Esophagus squamous epithelium (tissue), 5 donors: Measurements from ENCODE around the gene TNNI2. TPM values are rescaled to one million over a fixed set of nuclear protein-coding genes. Genes with fewer than 3 reads are reported as not detected.
A peak's percentile ranks its signal among the peaks of the same experiment; 100 is the strongest.

Experiments
- DNase-seq: peaks from one replicate; lab custom pipeline; 2025; lab: John Stamatoyannopoulos, UW
- H3K27ac ChIP-seq, 4 donors: fragments of 200-600 bp; sonication (generic); one replicate each; pipeline ENCODE4 v1.5.1; 2016 to 2019; ENCODE audit warnings: mild to moderate bottlenecking in 1 of 4
- H3K27me3 ChIP-seq, 4 donors: fragments of 200-600 bp; sonication (generic); 1 replicate in 3 of 4; 2 replicates in 1 of 4; pipeline versions ENCODE4 v1.5.1 to v1.6.0; 2017 to 2021; ENCODE audit warnings: antibody characterized with exemption in 1 of 4
- H3K36me3 ChIP-seq, 3 donors: fragments of 200-600 bp; sonication (generic); one replicate each; pipeline ENCODE4 v1.5.1; 2016 to 2019
- H3K4me1 ChIP-seq, 3 donors: fragments of 200-600 bp; sonication (generic); one replicate each; pipeline ENCODE4 v1.5.1; 2017 to 2019
- H3K4me3 ChIP-seq, 4 donors: fragments of 200-600 bp; sonication (generic); 1 replicate in 3 of 4; 2 replicates in 1 of 4; pipeline ENCODE4 v1.5.1; 2016 to 2019; ENCODE audit warnings: mild to moderate bottlenecking in 2 of 4, moderate library complexity in 1 of 4
- H3K9me3 ChIP-seq, 3 donors: fragments of 200-600 bp; sonication (generic); one replicate each; pipeline ENCODE4 v1.5.1; 2016 to 2019
- POLR2A ChIP-seq, 4 donors: fragments of 450-650 bp; IDR thresholded peaks; one replicate each; pipeline ENCODE4 v1.6.1; 2017; ENCODE audit warnings: antibody characterized with exemption in 4 of 4, mild to moderate bottlenecking in 4 of 4, moderate library complexity in 3 of 4
- WGBS, 2 donors: methylation state at CpG; one replicate each; pipeline ENCODE4 v1.1.5; 2018; 5-methylcytosine and 5-hydroxymethylcytosine counted together
- intact Hi-C: fragments of 100-400 bp; cut with DNase I; formaldehyde crosslinking; loops from one replicate; pipeline ENCODE4 v1.15.0; 2022
- total RNA-seq, 4 donors: library from RNA; depleted of rRNA; stranded (reverse); fragments of >200 nt; gene quantifications; one replicate each; pipeline ENCODE4 v1.1.0, GENCODE V29; 2016
- TF ChIP-seq, protein P1 (sequence below), 6 experiments: fragments of 450-650 bp in 4 of 6; fragments of 200-600 bp in 2 of 6; sonication (generic) in 2 of 6; IDR thresholded peaks; one replicate each; pipeline ENCODE4 v1.5.1; 2016 to 2019; ENCODE audit warnings: antibody characterized with exemption in 6 of 6, mild to moderate bottlenecking in 4 of 6, moderate library complexity in 4 of 6
- donor health status: DM: yes; HTN: yes; CAD: no.

Gene TNNI2
- total RNA-seq, 4 donors from 2014 or later, result 14.7 to 23.8 (median 15.0) TPM; not detected in 1

DNA sequence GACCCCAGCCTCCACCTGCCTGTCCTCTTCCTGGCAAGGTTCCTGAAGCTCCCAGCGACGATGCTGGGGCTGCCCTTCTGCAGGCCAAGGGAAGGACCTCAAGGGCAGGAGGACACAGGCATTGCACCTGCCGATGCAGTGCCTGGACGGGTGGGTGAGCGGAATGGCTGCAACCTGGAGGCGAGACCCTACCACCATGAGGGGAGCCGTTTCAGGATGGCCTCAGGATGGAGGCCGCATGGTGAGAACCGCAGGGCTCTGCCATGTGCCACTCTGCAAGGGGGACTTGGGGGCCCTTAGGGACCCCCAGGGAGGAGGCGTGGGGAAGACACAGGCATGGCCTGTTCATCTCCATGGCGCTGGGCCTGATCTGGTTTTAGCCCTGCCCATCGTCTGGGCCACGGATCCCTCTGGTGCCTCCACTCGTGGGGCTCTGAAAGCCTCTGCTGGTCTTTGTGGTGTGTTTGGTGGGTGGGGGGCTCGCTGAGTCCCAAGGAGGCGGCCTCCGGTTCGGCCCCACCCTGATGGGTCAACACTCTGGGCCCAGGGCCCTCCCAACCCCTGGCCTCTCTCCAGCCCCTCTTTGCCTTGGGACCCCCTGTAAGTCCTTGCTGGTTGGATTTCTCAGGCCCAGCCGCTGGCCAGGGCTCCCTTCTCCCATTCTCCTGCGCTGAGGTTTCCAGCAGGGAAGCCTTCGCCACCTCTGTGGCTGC, 12.8 kb downstream of the TNNI2 start:
- 85 to 94% methylated on average over 2 to 4 of the region's 21 CpGs for WGBS, 2 donors
- no peak for TF ChIP-seq POLR2A (IDR thresholded peaks at IDR 0.05)
- TF ChIP-seq, protein P1, sequence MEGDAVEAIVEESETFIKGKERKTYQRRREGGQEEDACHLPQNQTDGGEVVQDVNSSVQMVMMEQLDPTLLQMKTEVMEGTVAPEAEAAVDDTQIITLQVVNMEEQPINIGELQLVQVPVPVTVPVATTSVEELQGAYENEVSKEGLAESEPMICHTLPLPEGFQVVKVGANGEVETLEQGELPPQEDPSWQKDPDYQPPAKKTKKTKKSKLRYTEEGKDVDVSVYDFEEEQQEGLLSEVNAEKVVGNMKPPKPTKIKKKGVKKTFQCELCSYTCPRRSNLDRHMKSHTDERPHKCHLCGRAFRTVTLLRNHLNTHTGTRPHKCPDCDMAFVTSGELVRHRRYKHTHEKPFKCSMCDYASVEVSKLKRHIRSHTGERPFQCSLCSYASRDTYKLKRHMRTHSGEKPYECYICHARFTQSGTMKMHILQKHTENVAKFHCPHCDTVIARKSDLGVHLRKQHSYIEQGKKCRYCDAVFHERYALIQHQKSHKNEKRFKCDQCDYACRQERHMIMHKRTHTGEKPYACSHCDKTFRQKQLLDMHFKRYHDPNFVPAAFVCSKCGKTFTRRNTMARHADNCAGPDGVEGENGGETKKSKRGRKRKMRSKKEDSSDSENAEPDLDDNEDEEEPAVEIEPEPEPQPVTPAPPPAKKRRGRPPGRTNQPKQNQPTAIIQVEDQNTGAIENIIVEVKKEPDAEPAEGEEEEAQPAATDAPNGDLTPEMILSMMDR (IDR thresholded peaks at IDR 0.05), result no peak
- Histone ChIP-seq H3K27me3 (no peaks in the 10 kb centered on the region), H3K4me3 (no peak overlapping the region), H3K27ac (peak overlapping the region in 3 of 4 donors; percentile 19 to 78 (median 67)), H3K9me3 (no peaks in the 10 kb centered on the region), H3K36me3 (no peaks in the 10 kb centered on the region), H3K4me1 (peaks cover 0 to 44% (median 7%) of the 10 kb centered on the region in 3 donors)
- no peak for DNase-seq
- intact Hi-C loops, result no loop called here

GRCh38 chr11:1852271-1852876, 13.6 kb downstream of the TNNI2 start:
- no peaks in the 10 kb centered on the region for H3K27me3 ChIP-seq
- peak overlapping the region in 3 of 4 donors; percentile 19 to 69 (median 67) for H3K27ac ChIP-seq
- intact Hi-C loops, result no loop called here
- H3K4me3 ChIP-seq, result no peak overlapping the region
- H3K9me3 ChIP-seq, result no peaks in the 10 kb centered on the region
- DNase-seq, result no peak
- peaks cover 0 to 51% (median 7%) of the 10 kb centered on the region in 3 donors for H3K4me1 ChIP-seq
- TF ChIP-seq, protein P1 (IDR thresholded peaks at IDR 0.05), result no peak
- no peak for TF ChIP-seq POLR2A (IDR thresholded peaks at IDR 0.05)
- WGBS, 2 donors, result 70 to 72% methylated on average over 9 to 12 of the region's 25 CpGs
- H3K36me3 ChIP-seq, result no peaks in the 10 kb centered on the region

DNA sequence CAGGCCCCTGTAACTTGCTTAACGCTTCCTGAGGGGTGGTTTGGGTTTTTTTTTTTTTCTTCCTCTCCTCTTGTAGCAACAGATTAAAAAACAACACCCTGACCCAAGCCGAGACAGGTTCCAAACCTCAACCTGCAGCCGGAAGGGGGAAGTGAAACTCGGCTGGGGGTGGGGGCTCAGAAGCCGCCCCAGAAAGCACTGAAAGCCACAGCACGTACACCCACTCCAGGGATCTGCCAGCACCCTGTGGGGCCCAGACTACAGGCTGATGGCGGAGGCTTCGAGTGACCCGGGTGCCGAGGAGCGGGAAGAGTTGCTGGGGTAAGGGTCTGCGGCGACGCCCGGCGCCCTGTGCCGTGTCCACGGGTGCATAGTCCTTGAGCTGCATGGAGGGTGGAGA, 14.1 kb downstream of the TNNI2 start, which contains the start of gene LSP1:
TSS of gene LSP1 (plus strand) at position 208 of the 400 bp plus-strand sequence. CDS start at position 269, 61 bp downstream.
- intact Hi-C loops, result no loop called here
- peaks cover 0 to 54% (median 7%) of the 10 kb centered on the region in 3 donors for H3K4me1 ChIP-seq
- no peaks in the 10 kb centered on the region for H3K36me3 ChIP-seq
- H3K4me3 ChIP-seq, result peak within 1 kb of the TSS; percentile 15 to 58 (median 36)
- WGBS, 2 donors, result 67 to 74% methylated on average over 1 to 13 of the region's 18 CpGs
- no peak for TF ChIP-seq POLR2A (IDR thresholded peaks at IDR 0.05)
- TF ChIP-seq, protein P1 (IDR thresholded peaks at IDR 0.05), result no peak
- H3K27me3 ChIP-seq, result no peaks in the 10 kb centered on the region
- peak; percentile 59 for DNase-seq
- peak within 1 kb of the TSS in 3 of 4 donors; percentile 51 to 69 (median 67) for H3K27ac ChIP-seq
- H3K9me3 ChIP-seq, result no peaks in the 10 kb centered on the region

DNA sequence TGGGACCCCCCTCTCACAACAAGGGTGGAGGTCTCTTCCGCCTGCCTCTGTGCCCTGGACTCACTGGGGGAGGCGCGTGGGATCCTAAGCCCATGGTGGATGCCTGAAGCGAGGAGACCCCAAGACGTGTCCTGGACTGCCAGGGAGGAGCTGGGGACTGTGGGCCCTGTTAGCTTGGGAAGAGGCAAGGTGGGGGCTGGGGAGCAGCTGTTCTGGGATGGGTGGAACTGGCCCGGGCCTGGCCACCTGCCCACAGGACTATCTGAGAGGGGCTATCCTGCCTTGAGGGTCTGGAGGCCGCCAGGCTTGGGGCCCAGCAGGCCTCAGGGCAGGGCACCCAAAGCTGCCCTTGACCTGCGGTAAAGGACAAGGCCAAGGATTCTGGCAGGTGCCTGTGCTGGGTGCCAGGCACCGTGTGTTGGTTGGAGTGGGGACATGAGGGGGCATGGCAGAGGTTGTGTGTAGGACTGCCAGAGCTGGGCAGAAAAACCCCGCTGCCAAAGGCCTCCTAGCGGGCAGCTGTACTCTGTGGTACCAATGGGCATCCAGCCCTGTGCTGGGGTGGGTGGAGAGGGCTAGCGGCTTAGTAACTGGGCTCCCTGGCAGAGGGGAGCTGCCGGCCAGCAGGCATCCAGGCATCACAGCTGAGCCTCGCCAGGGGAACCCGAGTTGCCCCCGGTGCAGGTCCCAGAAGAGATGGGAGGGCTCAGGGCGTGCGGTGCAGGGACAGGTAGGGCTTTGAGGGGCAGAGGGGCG, 14.8 kb downstream of the TNNI2 start:
- TF ChIP-seq, protein P1 (IDR thresholded peaks at IDR 0.05), result no peak
- no peak for TF ChIP-seq POLR2A (IDR thresholded peaks at IDR 0.05)
- 50 to 100% methylated on average over 1 to 2 of the region's 19 CpGs for WGBS, 2 donors
- no peaks in the 10 kb centered on the region for H3K36me3 ChIP-seq
- H3K9me3 ChIP-seq, result no peaks in the 10 kb centered on the region
- H3K4me3 ChIP-seq, result peak overlapping the region; percentile 15 to 58 (median 36)
- no peaks in the 10 kb centered on the region for H3K27me3 ChIP-seq
- no peak for DNase-seq
- intact Hi-C loops, result no loop called here
- H3K4me1 ChIP-seq, result peaks cover 0 to 48% (median 7%) of the 10 kb centered on the region in 3 donors
- H3K27ac ChIP-seq, result peak overlapping the region in 3 of 4 donors; percentile 47 to 67 (median 51)
